HepG2 (cell line): ENCODE data around the gene KRTAP5-10. TPM values are rescaled to one million over a fixed set of nuclear protein-coding genes. Genes with fewer than 3 reads are reported as not detected.

Experiments
- ARNT ChIP-seq: fragments of 450-650 bp; IDR thresholded peaks from 2 replicates; pipeline ENCODE4 v1.6.1; 2017
- CENPX ChIP-seq: sonication (generic); formaldehyde crosslinking; IDR thresholded peaks from 2 replicates; pipeline ENCODE4 v1.9.0; 2021; ENCODE audit warnings: mild to moderate bottlenecking, missing genetic modification reagents, moderate library complexity
- FIP1L1 ChIP-seq: fragments of 200-400 bp; formaldehyde crosslinking; IDR thresholded peaks from 2 replicates; pipeline ENCODE4 v1.6.1; 2018; ENCODE audit warnings: low read depth, mild to moderate bottlenecking, low read length, moderate library complexity, borderline replicate concordance; ENCODE audit not compliant: insufficient read depth
- GABPB1 ChIP-seq: IDR thresholded peaks from 2 replicates; pipeline ENCODE4 v1.6.1; 2016; ENCODE audit warnings: mild to moderate bottlenecking, missing genetic modification reagents, moderate library complexity, missing compliant biosample characterization
- GFI1 ChIP-seq: sonication (generic); formaldehyde crosslinking; IDR thresholded peaks from 2 replicates; pipeline ENCODE4 v1.5.0; 2020; ENCODE audit warnings: missing genetic modification reagents, mild to moderate bottlenecking, borderline replicate concordance
- GZF1 ChIP-seq: sonication (generic); formaldehyde crosslinking; IDR thresholded peaks from 2 replicates; pipeline ENCODE4 v1.5.1; 2020; ENCODE audit warnings: mild to moderate bottlenecking, missing genetic modification reagents
- NR2C2 ChIP-seq: sonication (generic); formaldehyde crosslinking; IDR thresholded peaks from 2 replicates; pipeline ENCODE4 v1.4.0; 2020; ENCODE audit warnings: missing genetic modification reagents, mild to moderate bottlenecking, moderate library complexity, borderline replicate concordance
- PHF20 ChIP-seq: sonication (generic); formaldehyde crosslinking; IDR thresholded peaks from 2 replicates; pipeline ENCODE4 v1.5.0; 2020; ENCODE audit warnings: mild to moderate bottlenecking, missing genetic modification reagents
- POLR2G ChIP-seq: fragments of 200-400 bp; formaldehyde crosslinking; IDR thresholded peaks from 2 replicates; pipeline ENCODE4 v1.6.1; 2018; ENCODE audit warnings: mild to moderate bottlenecking, low read depth, low read length, moderate library complexity
- PTBP1 ChIP-seq: fragments of 200-400 bp; formaldehyde crosslinking; IDR thresholded peaks from 2 replicates; pipeline ENCODE4 v1.6.1; 2018; ENCODE audit warnings: low read length, low read depth; ENCODE audit not compliant: poor library complexity, severe bottlenecking
- STAT5B ChIP-seq: sonication (generic); formaldehyde crosslinking; IDR thresholded peaks from 2 replicates; pipeline ENCODE4 v1.4.0; 2020; ENCODE audit warnings: missing genetic modification reagents
- TEF ChIP-seq: sonication (generic); formaldehyde crosslinking; IDR thresholded peaks from 2 replicates; pipeline ENCODE4 v1.5.0; 2020; ENCODE audit warnings: missing genetic modification reagents
- ZFAT ChIP-seq: sonication (generic); formaldehyde crosslinking; conservative IDR thresholded peaks from 2 replicates; pipeline ENCODE4 v1.8.1; 2023; ENCODE audit warnings: missing genetic modification reagents, inconsistent platforms
- ZFP1 ChIP-seq: IDR thresholded peaks from 2 replicates; pipeline ENCODE4 v1.6.1; 2016
- ZFY ChIP-seq: sonication (generic); formaldehyde crosslinking; IDR thresholded peaks from 2 replicates; pipeline ENCODE4 v1.4.0; 2020; ENCODE audit warnings: missing genetic modification reagents
- ZMYM2 ChIP-seq: sonication (generic); formaldehyde crosslinking; IDR thresholded peaks from 2 replicates; pipeline ENCODE4 v1.8.0; 2022; ENCODE audit warnings: mild to moderate bottlenecking, missing genetic modification reagents
- ZNF274 ChIP-seq: sonication (generic); formaldehyde crosslinking; IDR thresholded peaks from 2 replicates; pipeline ENCODE4 v1.5.1; 2020; ENCODE audit warnings: mild to moderate bottlenecking, missing genetic modification reagents
- ZNF282 ChIP-seq: fragments of 450-650 bp; IDR thresholded peaks from 2 replicates; pipeline ENCODE4 v1.6.1; 2018; ENCODE audit not compliant: partially characterized antibody
- ZNF44 ChIP-seq: sonication (generic); formaldehyde crosslinking; IDR thresholded peaks from 2 replicates; pipeline ENCODE4 v1.5.1; 2020; ENCODE audit warnings: mild to moderate bottlenecking, missing genetic modification reagents
- ZNF569 ChIP-seq: sonication (generic); formaldehyde crosslinking; IDR thresholded peaks from 2 replicates; pipeline ENCODE4 v1.5.0; 2020; ENCODE audit warnings: mild to moderate bottlenecking, missing genetic modification reagents, moderate library complexity, borderline replicate concordance
- ZNF678 ChIP-seq: sonication (generic); formaldehyde crosslinking; IDR thresholded peaks from 2 replicates; pipeline ENCODE4 v1.4.0; 2020; ENCODE audit warnings: mild to moderate bottlenecking, missing genetic modification reagents
- ZNF713 ChIP-seq: sonication (generic); formaldehyde crosslinking; IDR thresholded peaks from 2 replicates; pipeline ENCODE4 v1.4.0; 2020; ENCODE audit warnings: mild to moderate bottlenecking, missing genetic modification reagents
- ZNF772 ChIP-seq: sonication (generic); formaldehyde crosslinking; IDR thresholded peaks from 2 replicates; pipeline ENCODE4 v1.5.0; 2020; ENCODE audit warnings: mild to moderate bottlenecking, missing genetic modification reagents
- ZSCAN25 ChIP-seq: sonication (generic); formaldehyde crosslinking; IDR thresholded peaks from 2 replicates; pipeline ENCODE4 v1.8.0; 2022; ENCODE audit warnings: mild to moderate bottlenecking, missing genetic modification reagents
- polyA plus RNA-seq, 8 experiments: library from polyadenylated mRNA; depleted of rRNA in 3 of 8; stranded (reverse) in 7 of 8; unstranded in 1 of 8; fragments of >200 nt; fragmentation: Illumina TruSeq in 4 of 8; extraction: Trizol in 4 of 8; gene quantifications; 2 replicates each; pipeline versions ENCODE4 v1.2.1 to v1.2.3, GENCODE V29; 2011 to 2016; ENCODE audit warnings: low read depth in 4 of 8, missing spikeins in 1 of 8, mixed read lengths in 1 of 8; ENCODE audit not compliant: insufficient read depth in 1 of 8
- total RNA-seq, 5 experiments: library from RNA; depleted of rRNA; stranded (reverse); fragments of >200 nt; fragmentation: Illumina TruSeq; extraction: Trizol; gene quantifications; 2 replicates each; pipeline ENCODE4 v1.2.3, GENCODE V29; 2016; ENCODE audit warnings: low read depth in 1 of 5
- TF ChIP-seq, protein P1 (sequence below): sonication (generic); formaldehyde crosslinking; IDR thresholded peaks from 2 replicates; pipeline ENCODE4 v1.4.0; 2020; ENCODE audit warnings: missing genetic modification reagents

The KRTAP5-10 gene
- total and polyA plus RNA-seq, 2 of the 13 experiments (the other 11 are each of a cell fraction or from before 2014, with no cell fraction given) = not detected

DNA sequence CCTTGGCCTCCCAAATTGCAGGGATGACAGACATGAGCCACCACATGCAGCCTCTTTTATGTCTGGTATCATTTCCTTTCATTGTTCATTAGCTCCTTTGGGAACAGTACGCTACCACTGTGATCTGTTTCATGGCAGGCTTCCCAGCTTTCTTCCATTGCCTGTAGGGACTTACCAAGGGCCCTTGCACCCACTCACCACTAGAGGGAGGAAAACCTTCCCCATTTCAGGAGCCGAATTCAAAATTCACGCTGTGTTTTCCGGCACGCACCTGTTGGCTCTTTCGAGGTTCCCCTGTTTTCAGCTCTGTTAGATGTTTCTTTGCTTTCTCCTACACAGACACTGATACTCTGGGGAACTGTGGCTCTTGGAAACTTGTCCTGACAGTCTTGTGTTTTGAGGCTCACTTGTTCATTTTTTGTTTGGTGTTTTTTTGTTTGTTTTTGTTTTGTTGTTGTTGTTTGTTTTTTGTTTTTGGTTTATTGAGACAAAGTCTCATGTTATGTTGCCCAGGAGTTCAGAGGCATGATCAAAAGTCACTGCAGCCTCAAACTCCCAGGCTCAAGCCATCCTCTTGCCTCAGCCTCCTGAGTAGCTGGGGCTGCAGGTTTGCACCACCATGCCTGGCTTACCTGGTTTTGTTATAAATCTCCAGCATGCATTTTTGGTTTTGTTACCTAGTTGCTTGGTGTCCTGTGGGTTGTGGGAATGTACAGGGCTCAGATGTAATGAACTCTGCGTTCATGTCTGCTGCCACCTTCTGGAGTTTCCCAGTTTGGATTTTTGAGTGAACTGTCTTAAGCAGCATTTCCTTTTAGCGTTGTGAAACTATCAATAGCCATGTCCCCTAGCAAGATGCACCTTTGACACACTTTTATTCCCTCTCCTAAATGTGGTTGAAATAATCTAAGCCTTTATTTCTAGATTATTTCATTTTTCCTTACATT, 15.0 kb downstream of the KRTAP5-10 start (continued):
- no peak for TF ChIP-seq TEF
- TF ChIP-seq, protein P1, sequence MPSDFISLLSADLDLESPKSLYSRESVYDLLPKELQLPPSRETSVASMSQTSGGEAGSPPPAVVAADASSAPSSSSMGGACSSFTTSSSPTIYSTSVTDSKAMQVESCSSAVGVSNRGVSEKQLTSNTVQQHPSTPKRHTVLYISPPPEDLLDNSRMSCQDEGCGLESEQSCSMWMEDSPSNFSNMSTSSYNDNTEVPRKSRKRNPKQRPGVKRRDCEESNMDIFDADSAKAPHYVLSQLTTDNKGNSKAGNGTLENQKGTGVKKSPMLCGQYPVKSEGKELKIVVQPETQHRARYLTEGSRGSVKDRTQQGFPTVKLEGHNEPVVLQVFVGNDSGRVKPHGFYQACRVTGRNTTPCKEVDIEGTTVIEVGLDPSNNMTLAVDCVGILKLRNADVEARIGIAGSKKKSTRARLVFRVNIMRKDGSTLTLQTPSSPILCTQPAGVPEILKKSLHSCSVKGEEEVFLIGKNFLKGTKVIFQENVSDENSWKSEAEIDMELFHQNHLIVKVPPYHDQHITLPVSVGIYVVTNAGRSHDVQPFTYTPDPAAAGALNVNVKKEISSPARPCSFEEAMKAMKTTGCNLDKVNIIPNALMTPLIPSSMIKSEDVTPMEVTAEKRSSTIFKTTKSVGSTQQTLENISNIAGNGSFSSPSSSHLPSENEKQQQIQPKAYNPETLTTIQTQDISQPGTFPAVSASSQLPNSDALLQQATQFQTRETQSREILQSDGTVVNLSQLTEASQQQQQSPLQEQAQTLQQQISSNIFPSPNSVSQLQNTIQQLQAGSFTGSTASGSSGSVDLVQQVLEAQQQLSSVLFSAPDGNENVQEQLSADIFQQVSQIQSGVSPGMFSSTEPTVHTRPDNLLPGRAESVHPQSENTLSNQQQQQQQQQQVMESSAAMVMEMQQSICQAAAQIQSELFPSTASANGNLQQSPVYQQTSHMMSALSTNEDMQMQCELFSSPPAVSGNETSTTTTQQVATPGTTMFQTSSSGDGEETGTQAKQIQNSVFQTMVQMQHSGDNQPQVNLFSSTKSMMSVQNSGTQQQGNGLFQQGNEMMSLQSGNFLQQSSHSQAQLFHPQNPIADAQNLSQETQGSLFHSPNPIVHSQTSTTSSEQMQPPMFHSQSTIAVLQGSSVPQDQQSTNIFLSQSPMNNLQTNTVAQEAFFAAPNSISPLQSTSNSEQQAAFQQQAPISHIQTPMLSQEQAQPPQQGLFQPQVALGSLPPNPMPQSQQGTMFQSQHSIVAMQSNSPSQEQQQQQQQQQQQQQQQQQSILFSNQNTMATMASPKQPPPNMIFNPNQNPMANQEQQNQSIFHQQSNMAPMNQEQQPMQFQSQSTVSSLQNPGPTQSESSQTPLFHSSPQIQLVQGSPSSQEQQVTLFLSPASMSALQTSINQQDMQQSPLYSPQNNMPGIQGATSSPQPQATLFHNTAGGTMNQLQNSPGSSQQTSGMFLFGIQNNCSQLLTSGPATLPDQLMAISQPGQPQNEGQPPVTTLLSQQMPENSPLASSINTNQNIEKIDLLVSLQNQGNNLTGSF (CRISPR knock-in tag) = no peak
- no peak for TF ChIP-seq ZNF569 (CRISPR knock-in tag)
- TF ChIP-seq ZNF713 (CRISPR knock-in tag) = no peak
- no peak for TF ChIP-seq PTBP1
- no peak for TF ChIP-seq ZFAT (CRISPR knock-in tag)
- no peak for TF ChIP-seq GZF1 (CRISPR knock-in tag)
- no peak for TF ChIP-seq ZFP1 (CRISPR knock-in tag)
- no peak for TF ChIP-seq ZSCAN25 (CRISPR knock-in tag)
- no peak for TF ChIP-seq PHF20 (CRISPR knock-in tag)
- no peak for TF ChIP-seq NR2C2 (CRISPR knock-in tag)
- no peak for TF ChIP-seq POLR2G
- no peak for TF ChIP-seq ZNF282
- no peak for TF ChIP-seq ZNF678 (CRISPR knock-in tag)
- no peak for TF ChIP-seq STAT5B (CRISPR knock-in tag)
- TF ChIP-seq FIP1L1 = no peak
- TF ChIP-seq GFI1 = no peak
- TF ChIP-seq ZNF44 (CRISPR knock-in tag) = no peak
- TF ChIP-seq ZFY = no peak
- no peak for TF ChIP-seq ARNT
- TF ChIP-seq CENPX (CRISPR knock-in tag) = no peak
- TF ChIP-seq ZNF274 (CRISPR knock-in tag) = no peak
- 0 out of 2 replicates have a peak, but pooled peaks have one; percentile 50 for TF ChIP-seq ZMYM2 (CRISPR knock-in tag)
- no peak for TF ChIP-seq ZNF772 (CRISPR knock-in tag)
- no peak for TF ChIP-seq GABPB1 (CRISPR knock-in tag)
